Colonic mucosa (tissue), 4 donors: ENCODE data around the gene LRRC14B. TPM values are rescaled to one million over a fixed set of nuclear protein-coding genes. Genes with fewer than 3 reads are reported as not detected.

Source experiments
- DNase-seq: peaks from one replicate; pipeline ENCODE4 v3.0.0-alpha.2; 2020
- H3K27ac ChIP-seq: fragments of 200-600 bp; one replicate; pipeline ENCODE4 v1.8.0; 2021
- H3K27me3 ChIP-seq: fragments of 200-600 bp; one replicate; pipeline ENCODE4 v1.8.0; 2021
- H3K36me3 ChIP-seq: fragments of 200-600 bp; one replicate; pipeline ENCODE4 v1.8.0; 2021
- H3K4me1 ChIP-seq: fragments of 200-600 bp; one replicate; pipeline ENCODE4 v1.8.0; 2021; ENCODE audit warnings: mild to moderate bottlenecking
- H3K4me3 ChIP-seq: fragments of 200-600 bp; one replicate; pipeline ENCODE4 v1.8.0; 2021
- H3K9ac ChIP-seq, 2 donors: one replicate each; pipeline ENCODE4 v1.7.0; 2013; ENCODE audit warnings: control low read depth in 2 of 2, low read depth in 2 of 2, low read length in 2 of 2
- H3K9me3 ChIP-seq: fragments of 200-600 bp; one replicate; pipeline ENCODE4 v1.8.0; 2021
- intact Hi-C: fragments of 100-400 bp; cut with DNase I; formaldehyde crosslinking; loops from one replicate; pipeline ENCODE4 v1.14.1; 2022
- total RNA-seq, 2 donors: library from RNA; stranded (reverse); fragmentation: NEBNext Ultra II Directional in 1 of 2; extraction: Animal tissue kit (Norgen Biotek cat#: 25700) in 1 of 2; gene quantifications; one replicate each; pipeline ENCODE4 v1.2.1, GENCODE V29; 2021
- TF ChIP-seq, protein P1 (sequence below): fragments of 200-600 bp; IDR thresholded peaks from one replicate; pipeline ENCODE4 v1.8.0; 2022; ENCODE audit warnings: antibody characterized with exemption, mild to moderate bottlenecking
- donor health status: healthy.
- donor health status: DM: no; HTN: no; CAD: no.
- donor health status: DM: no; HTN: no; CAD: no.

The LRRC14B gene
- total RNA-seq, 2 donors from 2014 or later: not detected

DNA sequence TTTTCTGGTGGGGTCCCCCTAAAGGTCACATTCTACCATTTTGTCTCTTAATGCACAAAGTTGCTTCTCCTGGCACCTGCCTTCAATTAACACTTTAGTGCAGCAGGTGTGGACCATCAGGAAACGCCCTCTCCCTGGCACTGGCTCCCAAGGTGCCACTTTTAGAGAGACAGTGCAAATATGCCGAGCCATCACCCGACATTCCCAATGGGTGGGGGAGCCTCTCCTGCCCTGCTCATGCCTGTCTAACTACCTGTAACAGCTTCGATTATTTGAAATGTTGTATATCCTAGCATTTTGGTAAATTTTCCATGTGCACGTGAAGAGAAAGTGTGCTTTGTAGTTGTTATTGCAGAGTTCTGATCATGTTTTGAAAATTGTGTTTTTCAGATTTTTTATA, 13.2 kb upstream of the LRRC14B start:
- Histone ChIP-seq H3K36me3 (no peaks in the 10 kb centered on the region), H3K4me3 (no peak overlapping the region), H3K27me3 (no peaks in the 10 kb centered on the region), H3K9me3 (no peaks in the 10 kb centered on the region), H3K27ac (no peak overlapping the region), H3K4me1 (no peaks in the 10 kb centered on the region), H3K9ac (no peak overlapping the region)
- DNase-seq: no peak
- TF ChIP-seq, protein P1, sequence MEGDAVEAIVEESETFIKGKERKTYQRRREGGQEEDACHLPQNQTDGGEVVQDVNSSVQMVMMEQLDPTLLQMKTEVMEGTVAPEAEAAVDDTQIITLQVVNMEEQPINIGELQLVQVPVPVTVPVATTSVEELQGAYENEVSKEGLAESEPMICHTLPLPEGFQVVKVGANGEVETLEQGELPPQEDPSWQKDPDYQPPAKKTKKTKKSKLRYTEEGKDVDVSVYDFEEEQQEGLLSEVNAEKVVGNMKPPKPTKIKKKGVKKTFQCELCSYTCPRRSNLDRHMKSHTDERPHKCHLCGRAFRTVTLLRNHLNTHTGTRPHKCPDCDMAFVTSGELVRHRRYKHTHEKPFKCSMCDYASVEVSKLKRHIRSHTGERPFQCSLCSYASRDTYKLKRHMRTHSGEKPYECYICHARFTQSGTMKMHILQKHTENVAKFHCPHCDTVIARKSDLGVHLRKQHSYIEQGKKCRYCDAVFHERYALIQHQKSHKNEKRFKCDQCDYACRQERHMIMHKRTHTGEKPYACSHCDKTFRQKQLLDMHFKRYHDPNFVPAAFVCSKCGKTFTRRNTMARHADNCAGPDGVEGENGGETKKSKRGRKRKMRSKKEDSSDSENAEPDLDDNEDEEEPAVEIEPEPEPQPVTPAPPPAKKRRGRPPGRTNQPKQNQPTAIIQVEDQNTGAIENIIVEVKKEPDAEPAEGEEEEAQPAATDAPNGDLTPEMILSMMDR: no peak
- intact Hi-C loops: no loop called here

DNA sequence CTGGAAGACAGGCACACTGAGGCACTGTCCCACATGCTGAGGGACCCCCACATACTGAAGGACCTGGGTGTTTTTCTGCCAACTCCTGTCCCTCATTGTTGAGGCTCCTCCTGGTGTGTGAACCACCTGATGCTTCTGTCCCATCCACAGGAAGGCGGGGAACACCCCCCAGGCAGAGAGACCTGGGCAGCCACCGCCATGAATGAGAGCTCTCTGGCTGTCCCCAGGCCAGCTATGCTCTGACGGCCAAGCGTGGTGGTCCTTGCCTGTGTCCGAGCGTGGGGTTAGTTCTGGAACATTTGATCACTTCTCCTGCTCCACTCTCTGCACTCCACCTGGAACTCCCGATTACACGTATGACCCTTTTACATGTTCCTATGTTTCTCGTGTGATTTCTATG, 11.9 kb upstream of the LRRC14B start:
- Histone ChIP-seq H3K4me3 (no peak overlapping the region), H3K4me1 (no peaks in the 10 kb centered on the region), H3K9me3 (no peaks in the 10 kb centered on the region), H3K27ac (no peak overlapping the region), H3K36me3 (no peaks in the 10 kb centered on the region), H3K9ac (no peak overlapping the region), H3K27me3 (no peaks in the 10 kb centered on the region)
- intact Hi-C loops: no loop called here
- DNase-seq: no peak
- TF ChIP-seq, protein P1: no peak

DNA sequence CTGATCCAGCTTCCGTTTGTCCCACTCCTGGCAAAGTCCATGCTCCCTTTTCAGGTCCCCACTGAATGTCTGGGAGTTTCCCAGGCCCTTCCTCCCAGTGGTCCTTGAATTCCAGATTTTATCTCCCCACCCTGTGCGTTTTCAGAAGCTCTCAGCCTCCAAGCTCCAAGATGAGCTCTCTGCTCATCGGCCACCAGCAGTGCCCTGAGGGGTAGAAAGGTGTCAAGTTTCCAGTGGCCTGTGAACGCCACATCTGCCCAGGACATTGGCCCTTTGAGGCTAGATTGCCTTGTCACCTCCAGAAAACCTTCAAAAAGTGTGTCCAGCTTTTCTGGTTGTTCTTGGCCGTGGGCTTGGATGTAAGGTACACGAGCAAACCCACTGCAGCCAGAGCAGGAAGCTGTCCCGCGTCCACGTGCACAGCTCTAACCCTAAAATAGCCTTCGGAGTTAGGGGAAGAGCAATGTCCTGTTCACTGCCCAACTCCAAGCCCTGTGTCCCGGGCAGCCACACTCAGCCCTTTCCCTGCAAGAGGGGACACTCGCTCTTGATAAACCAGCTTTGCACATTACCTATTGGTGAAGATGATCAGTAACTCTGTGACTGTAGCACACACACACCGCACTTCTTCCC, 10.9 kb upstream of the LRRC14B start:
- no peak for DNase-seq
- Histone ChIP-seq H3K4me1 (no peaks in the 10 kb centered on the region), H3K9ac (no peak overlapping the region), H3K27me3 (no peaks in the 10 kb centered on the region), H3K27ac (no peak overlapping the region), H3K4me3 (no peak overlapping the region), H3K36me3 (no peaks in the 10 kb centered on the region), H3K9me3 (no peaks in the 10 kb centered on the region)
- intact Hi-C loops: no loop called here
- TF ChIP-seq, protein P1: no peak

GRCh38 chr5:181160-181559, 10.1 kb upstream of the LRRC14B start:
- no peak for DNase-seq
- Histone ChIP-seq H3K9me3 (no peaks in the 10 kb centered on the region), H3K4me1 (no peaks in the 10 kb centered on the region), H3K36me3 (no peaks in the 10 kb centered on the region), H3K27ac (no peak overlapping the region), H3K9ac (no peak overlapping the region), H3K27me3 (no peaks in the 10 kb centered on the region), H3K4me3 (no peak overlapping the region)
- intact Hi-C loops: no loop called here
- TF ChIP-seq, protein P1: no peak

DNA sequence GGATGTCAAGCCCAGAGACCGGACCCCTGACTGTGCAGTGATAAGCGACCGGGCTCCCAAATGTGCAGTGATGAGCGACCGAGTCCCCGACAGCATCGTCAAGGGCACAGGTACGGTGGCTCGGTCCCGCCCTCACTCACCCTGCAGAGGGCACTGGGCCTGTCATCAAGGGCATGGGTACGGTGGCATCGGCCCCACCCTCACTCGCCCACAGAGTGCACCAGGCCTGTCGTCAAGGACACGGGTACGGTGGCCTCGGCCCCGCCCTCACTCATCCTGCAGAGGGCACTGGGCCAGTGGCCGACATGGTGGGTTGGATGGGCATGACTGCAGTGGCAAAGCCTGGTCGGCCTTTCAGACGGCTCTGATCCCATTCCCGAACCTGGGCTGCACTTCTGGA, 9.7 kb upstream of the LRRC14B start:
- Histone ChIP-seq H3K4me1 (no peaks in the 10 kb centered on the region), H3K27me3 (no peaks in the 10 kb centered on the region), H3K36me3 (no peaks in the 10 kb centered on the region), H3K27ac (no peak overlapping the region), H3K9me3 (no peaks in the 10 kb centered on the region), H3K4me3 (no peak overlapping the region), H3K9ac (no peak overlapping the region)
- intact Hi-C loops: no loop called here
- no peak for DNase-seq
- TF ChIP-seq, protein P1: no peak
